HG03097 (cell line): ENCODE measurements around the gene HCFC1R1.
"Not testable (repeated sequence)": the region's sequence is repeated elsewhere in the genome, so short reads cannot be mapped to it uniquely, and the experiment has no call there.

Experiments
- ATAC-seq: cut with Tn5 transposase; IDR thresholded peaks from one replicate; pipeline ENCODE4 v1.9.1; 2021; ENCODE audit not compliant: unreplicated experiment, low FRiP score

Gene HCFC1R1

GRCh38 chr16:3023669-3024478 lies at the start of gene HCFC1R1, which contains the start of gene THOC6:
Gene HCFC1R1, minus strand, starts transcription at chr16:3023942. Its CDS starts 1 bp downstream, at chr16:3023941.
Gene THOC6, plus strand, starts transcription at chr16:3024035. Its CDS starts 292 bp downstream, at chr16:3024327.
- ATAC-seq = peak; percentile 63

- ATAC-seq = no peak
These were observed 49.7 kb upstream of the HCFC1R1 start for GRCh38 chr16:3073448-3073847.

DNA sequence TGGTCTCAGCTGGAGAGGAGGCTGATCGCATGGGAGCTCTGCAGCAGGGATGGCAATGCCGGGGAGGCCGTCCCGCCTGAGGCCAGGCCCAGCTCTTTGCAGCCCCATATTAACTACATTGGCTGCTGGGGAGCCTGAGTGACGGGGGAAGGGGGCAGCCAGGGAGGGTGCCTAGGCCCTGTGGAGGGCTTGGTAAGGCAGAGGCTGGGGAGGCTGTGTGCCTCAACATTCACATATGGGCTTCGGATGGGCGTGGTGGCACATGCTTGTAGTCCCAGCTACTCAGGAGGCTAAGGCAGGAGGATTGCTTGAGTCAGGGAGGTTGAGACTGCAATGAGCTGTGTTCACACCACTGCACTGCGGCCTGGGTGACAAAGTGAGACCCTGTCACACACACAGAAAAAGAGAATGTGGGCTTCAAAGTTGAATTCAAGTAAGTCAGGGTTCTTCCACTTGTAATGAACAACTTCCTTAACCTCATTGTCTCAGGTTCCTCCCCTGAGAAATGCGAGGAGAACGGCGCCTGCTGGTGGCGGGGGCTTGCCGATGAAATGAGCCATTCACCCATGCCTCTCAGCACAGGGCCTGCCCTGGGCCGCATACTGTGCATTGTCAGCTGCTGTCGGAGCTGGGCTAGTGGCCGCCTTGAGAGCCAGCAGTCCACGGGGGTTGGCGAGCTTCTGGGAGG lies 49.0 kb upstream of the HCFC1R1 start:
- not testable (repeated sequence) for ATAC-seq

DNA sequence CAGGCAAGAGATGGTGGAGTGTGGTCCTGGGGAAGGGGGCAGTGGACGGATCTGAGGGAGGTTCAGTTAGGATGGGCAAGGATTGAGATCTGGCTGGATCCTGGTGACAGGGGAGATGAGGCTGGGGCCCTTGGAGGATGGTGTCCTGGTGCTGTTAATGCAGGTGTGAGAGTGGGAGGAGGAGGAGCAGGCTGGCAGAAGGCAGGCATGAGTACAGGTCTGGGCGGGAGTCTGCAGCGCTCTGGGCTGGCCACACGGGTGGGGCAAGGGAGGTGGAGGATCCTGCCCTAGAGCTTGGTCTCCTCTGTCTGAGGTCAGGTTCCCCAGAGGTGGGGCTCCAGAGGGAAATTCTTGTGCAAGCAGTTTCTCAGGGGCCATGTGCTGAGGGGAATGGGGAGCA lies 48.4 kb upstream of the HCFC1R1 start:
- not testable (repeated sequence) for ATAC-seq

DNA sequence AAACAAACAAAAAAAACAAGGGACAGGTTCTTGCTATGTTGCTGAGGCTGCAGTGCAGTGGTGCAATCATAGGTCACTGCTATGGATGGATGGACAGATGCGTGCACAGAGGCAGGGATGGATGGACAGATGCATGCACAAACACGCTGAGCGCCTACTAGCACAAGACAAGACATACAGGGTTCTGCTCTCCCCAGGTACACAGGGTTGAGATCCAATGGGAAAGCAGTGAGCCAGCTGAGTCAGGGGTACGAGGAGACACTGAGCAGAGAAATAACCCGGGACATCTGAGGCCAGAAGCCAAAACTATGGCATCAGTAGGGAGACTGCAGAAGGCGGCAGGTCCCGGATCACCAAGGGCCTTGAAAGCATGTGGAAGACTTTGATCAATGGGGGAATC lies 47.9 kb upstream of the HCFC1R1 start:
- no peak for ATAC-seq

GRCh38 chr16:3070608-3071111 lies 46.9 kb upstream of the HCFC1R1 start:
- no peak for ATAC-seq

DNA sequence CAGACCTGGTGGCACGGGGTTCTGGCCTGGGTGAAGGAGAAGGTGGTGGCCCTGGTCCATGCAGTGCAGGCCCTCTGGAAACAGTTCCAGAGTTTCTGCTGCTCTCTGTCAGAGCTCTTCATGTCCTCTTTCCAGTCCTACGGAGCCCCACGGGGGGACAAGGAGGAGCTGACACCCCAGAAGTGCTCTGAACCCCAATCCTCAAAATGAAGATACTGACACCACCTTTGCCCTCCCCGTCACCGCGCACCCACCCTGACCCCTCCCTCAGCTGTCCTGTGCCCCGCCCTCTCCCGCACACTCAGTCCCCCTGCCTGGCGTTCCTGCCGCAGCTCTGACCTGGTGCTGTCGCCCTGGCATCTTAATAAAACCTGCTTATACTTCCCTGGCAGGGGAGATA lies 45.4 kb upstream of the HCFC1R1 start:
- not testable (repeated sequence) for ATAC-seq

DNA sequence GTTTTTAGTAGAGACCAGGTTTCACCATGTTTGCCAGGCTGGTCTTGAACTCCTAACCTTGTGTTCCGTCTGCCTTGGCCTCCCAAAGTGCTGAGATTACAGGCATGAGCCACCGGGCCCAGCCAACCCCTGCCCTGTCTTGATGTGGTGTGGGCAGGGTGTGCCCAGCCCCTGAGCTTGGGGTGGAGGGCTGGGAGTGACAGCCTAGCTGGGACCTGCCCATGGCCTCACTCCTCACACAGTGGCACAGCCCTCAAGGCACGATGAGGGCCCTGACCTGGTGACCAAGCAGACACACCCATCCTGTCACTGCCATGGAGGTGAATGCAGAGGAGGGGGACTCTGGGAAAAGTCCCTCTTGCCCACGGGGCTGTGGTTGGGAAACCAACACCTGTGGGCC lies 44.7 kb upstream of the HCFC1R1 start:
- no peak for ATAC-seq

DNA sequence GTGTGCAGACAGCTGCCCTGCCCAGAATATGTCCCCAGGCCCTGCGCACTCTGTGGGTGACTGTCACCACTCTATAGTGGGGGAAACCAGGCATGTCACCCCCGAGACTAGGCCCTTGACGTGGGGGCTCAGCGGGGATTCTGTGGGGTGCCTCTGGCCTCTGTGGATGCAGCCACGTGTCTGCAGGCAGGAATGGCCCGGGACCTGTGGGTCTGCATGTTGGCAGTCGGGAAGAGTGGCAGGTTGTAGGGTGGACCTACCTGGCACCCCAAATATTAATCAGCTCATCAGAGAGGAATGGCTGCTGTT lies 42.7 kb upstream of the HCFC1R1 start:
- ATAC-seq = no peak

DNA sequence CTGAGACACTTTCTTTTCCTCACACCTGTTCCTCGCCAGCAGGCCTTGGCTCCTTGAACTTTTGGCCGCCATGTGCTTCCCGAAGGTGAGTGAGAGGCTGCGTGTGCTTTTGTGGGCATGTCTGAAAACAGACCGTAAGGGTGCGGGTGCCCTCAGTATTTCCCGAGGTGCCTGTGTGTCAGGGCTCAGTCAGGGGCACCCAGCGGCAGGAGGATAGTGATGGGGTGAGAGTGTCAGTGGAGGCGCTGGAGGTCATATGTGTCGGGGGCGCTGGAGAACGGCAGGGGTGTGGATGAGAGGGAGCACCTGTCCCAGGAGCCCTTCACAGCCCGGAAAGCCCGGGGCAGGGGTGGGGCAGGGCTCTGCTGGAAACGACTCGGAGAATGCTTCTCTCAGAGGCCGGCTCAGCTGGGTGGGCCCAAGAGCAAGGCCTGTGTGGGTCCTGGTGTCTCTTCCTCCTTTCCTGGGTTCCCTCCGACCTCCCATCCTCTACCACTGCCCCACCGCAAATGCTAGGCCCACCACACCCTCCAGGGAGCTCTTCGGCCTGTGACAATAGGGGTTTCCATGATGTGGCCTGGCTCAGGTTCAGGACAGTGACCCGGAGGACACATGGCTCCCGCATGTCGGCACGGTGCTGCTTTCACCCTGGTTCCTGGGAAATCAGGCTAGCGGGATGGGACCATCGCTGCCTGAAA lies 42.1 kb upstream of the HCFC1R1 start:
- ATAC-seq = no peak

DNA sequence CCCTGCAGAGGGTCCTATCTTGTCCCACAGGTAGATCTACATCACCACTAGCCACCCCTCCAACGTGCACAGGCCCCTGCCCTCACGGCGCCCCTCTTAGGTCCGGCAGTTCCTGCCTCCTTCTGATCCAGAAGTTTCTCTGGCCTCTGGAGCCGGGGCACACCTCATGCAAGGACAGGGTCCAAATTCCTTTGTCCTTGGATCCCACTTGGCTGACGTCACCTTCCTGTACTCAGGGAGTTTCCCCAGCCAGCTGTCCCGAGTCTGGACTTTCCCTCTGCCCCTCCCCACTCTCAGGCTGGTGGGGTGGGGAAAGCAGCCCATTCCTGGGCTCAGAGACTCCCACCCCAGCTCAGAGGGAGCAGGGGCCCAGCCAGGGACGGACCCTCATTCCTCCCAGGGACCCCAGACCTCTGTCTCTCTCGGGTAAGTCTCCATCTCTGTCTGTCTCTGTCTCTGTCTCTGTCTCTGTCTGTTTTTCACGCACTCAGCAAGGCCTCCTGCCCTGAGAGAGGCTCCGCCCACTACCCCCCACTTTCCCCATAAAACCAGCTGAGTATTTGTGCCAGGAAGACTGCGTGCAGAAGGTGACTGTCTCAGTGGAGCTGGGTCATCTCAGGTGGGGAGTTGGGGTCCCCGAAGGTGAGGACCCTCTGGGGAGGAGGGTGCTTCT lies 41.5 kb upstream of the HCFC1R1 start, which contains the start of gene IL32:
Gene IL32, plus strand, starts transcription at position 572 of the 673 bp plus-strand sequence. CDS start 172 bp downstream, outside the sequence.
- ATAC-seq = no peak

- ATAC-seq = no peak
These were observed 40.1 kb upstream of the HCFC1R1 start for GRCh38 chr16:3063625-3064386.

DNA sequence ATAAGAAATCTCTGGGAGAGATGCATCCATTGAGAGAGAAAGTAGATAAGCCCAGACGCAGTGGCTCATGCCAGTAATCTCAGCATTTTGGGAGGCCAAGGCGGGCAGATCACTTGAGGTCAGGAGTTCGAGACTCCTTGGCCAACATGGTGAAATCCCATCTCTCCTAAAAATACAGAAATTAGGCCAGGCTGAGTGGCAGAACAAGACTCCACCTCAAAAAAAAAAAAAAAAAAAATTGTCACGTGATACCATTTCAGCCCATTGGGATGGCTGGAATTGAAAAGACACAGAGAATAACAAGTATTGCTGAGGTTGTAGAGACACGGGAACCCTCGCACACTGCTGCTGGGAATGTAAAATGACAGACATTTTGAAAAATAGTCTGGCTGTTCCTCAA lies 38.8 kb upstream of the HCFC1R1 start:
- ATAC-seq = no peak

DNA sequence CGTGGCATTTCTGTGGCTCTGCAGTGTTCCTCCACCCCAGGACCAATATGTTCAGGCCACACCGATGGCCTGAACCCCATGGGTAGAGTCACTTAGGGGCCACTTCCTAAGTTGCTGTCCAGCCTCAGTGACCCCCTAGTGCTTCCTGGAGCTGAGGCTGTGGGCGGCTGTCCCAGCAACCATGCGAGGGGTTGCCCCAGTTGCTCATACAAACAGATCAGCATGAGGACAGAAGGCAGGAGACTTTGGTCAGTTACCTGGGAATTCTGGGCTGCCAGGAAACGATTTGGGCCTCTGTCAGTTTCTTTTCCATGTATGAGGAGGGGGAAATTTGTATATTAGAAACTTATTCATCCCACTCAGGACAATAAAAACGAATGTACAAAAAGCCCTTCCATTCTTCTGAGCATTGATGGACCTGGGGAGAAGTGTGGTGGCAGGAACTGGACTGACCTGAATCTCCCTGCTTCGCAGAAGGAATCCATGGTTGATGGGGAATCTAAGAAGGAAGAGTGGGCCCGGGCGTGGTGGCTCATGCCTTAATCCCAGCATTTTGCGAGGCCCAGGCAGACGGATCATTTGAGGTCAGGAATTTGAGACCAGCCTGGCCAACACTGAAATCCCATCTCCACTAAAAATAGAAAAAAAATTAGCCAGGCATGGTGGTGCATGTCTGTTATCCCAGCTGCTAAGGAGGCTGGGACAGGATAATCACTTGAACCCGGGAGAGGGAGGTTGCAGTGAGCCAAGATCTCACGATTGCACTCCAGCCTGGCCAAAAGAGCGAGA lies 36.8 kb upstream of the HCFC1R1 start:
- ATAC-seq = no peak

DNA sequence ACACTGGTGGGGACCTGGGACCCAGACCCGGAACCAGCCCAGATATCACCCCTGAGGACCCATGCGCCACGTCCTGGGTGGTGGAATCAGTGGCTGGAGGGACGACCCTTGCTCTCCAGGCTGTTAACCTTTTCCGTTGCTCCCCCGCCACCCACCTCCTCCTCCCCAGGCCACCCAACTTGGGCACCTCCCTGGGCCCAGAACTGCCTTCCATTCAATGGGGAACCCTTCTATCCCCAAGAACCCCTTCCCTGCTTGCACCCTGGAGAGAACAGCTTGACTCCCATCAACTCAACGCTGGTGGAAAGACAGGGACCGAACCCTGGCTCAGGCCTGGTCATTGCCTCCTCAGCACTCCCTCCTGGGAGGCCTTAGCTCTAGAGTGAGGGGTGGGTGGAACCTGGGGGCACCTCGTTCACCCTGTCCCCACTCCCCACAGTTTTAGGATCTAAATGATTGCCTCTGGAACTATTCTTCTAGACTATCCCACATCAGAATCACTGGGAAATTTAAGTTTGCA lies 36.0 kb upstream of the HCFC1R1 start:
- ATAC-seq = no peak

GRCh38 chr16:3059041-3059722 lies 35.4 kb upstream of the HCFC1R1 start:
- peak; percentile 77 for ATAC-seq

DNA sequence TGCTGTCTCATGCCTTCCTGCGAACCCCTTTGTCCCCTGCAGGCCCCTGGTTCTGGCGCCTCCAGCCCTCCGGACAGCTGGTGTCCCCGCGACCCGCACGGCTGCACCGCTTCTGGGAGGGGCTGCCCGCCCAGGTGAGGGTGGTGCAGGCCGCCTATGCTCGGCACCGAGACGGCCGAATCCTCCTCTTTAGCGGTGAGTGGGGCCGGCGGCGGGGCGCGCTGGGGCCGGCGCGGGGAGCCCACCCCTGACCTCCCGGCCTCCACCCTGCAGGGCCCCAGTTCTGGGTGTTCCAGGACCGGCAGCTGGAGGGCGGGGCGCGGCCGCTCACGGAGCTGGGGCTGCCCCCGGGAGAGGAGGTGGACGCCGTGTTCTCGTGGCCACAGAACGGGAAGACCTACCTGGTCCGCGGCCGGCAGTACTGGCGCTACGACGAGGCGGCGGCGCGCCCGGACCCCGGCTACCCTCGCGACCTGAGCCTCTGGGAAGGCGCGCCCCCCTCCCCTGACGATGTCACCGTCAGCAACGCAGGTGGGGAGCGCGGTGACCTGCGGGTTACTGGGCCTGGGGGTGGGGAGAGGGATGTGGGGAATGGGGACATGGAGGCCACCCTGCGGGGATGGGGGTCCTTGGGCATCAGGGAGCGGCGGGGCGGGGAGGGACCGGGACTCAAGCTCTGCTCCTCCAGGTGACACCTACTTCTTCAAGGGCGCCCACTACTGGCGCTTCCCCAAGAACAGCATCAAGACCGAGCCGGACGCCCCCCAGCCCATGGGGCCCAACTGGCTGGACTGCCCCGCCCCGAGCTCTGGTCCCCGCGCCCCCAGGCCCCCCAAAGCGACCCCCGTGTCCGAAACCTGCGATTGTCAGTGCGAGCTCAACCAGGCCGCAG lies 34.6 kb upstream of the HCFC1R1 start:
- ATAC-seq = no peak
